Transverse colon (tissue), 3 donors: ENCODE data around the gene PKP3.
"Not testable (repeated sequence)": the region's sequence is repeated elsewhere in the genome, so short reads cannot be mapped to it uniquely, and the experiment has no call there.

Experiments used
- POLR2A ChIP-seq: fragments of 450-650 bp; IDR thresholded peaks from one replicate; pipeline ENCODE4 v1.6.1; 2016; ENCODE audit warnings: antibody characterized with exemption, mild to moderate bottlenecking, moderate library complexity
- TF ChIP-seq, protein P1 (sequence below), 5 experiments: fragments of 200-600 bp in 3 of 5; fragments of 450-650 bp in 2 of 5; sonication (generic) in 3 of 5; IDR thresholded peaks; 1 replicate in 2 of 5; 2 replicates in 3 of 5; pipeline ENCODE4 v1.5.1; 2016 to 2017; ENCODE audit warnings: antibody characterized with exemption in 5 of 5, inconsistent platforms in 3 of 5, mild to moderate bottlenecking in 2 of 5, moderate library complexity in 1 of 5

DNA sequence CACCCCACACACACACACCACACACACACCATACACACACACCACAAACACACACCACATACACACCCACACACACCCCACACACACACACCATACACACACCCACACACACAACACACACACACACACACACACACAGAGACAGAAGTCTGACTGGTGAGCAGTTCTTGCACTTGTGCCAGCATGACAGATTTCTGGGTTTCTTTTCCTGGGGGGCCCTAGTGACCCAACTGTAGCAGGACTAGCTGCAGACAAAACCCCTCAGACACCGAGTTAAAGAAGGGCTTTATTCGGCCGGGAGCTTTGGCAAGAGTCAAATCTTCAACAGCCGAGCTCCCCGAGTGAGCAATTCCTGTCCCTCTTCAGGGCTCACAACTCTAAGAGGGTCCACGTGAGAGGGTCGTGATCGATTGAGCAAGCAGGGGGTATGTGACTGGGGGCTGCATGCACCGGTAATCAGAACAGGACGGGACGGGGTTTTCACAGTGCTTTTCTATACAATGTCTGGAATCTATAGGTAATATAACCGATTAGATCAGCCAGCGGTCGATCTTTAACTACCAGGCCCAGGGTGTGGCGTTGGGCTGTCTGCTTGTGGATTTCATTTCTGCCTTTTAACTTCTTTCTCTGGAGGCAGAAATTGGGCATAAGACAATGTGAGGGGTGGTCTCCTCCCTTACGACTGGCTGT lies 43.8 kb upstream of the PKP3 start:
- TF ChIP-seq, protein P1, sequence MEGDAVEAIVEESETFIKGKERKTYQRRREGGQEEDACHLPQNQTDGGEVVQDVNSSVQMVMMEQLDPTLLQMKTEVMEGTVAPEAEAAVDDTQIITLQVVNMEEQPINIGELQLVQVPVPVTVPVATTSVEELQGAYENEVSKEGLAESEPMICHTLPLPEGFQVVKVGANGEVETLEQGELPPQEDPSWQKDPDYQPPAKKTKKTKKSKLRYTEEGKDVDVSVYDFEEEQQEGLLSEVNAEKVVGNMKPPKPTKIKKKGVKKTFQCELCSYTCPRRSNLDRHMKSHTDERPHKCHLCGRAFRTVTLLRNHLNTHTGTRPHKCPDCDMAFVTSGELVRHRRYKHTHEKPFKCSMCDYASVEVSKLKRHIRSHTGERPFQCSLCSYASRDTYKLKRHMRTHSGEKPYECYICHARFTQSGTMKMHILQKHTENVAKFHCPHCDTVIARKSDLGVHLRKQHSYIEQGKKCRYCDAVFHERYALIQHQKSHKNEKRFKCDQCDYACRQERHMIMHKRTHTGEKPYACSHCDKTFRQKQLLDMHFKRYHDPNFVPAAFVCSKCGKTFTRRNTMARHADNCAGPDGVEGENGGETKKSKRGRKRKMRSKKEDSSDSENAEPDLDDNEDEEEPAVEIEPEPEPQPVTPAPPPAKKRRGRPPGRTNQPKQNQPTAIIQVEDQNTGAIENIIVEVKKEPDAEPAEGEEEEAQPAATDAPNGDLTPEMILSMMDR (IDR thresholded peaks at IDR 0.05), result not testable (repeated sequence)
- TF ChIP-seq POLR2A, result not testable (repeated sequence)
